Upper lobe of right lung (tissue), 1 donor: Measurements from ENCODE around the gene CENPP. TPM values are rescaled to one million over a fixed set of nuclear protein-coding genes. Genes with fewer than 3 reads are reported as not detected.

ENCODE experiments used
- ATAC-seq: fragments of 200-7000 bp; cut with Tn5 transposase; one replicate; pipeline ENCODE4 v1.9.1; 2020; ENCODE audit warnings: mild to moderate bottlenecking, moderate library complexity
- DNase-seq: peaks from one replicate; pipeline ENCODE4 v3.0.0-alpha.2; 2020
- H3K27ac ChIP-seq: fragments of 200-600 bp; one replicate; pipeline ENCODE4 v1.8.0; 2022
- H3K27me3 ChIP-seq: fragments of 200-600 bp; one replicate; pipeline ENCODE4 v1.8.0; 2022; ENCODE audit warnings: mild to moderate bottlenecking
- H3K36me3 ChIP-seq: fragments of 200-600 bp; one replicate; pipeline ENCODE4 v1.8.0; 2022
- H3K4me1 ChIP-seq: fragments of 200-600 bp; one replicate; pipeline ENCODE4 v1.8.0; 2022
- H3K4me3 ChIP-seq: fragments of 200-600 bp; one replicate; pipeline ENCODE4 v1.8.0; 2022; ENCODE audit warnings: mild to moderate bottlenecking
- H3K9me3 ChIP-seq: fragments of 200-600 bp; one replicate; pipeline ENCODE4 v1.8.0; 2022
- intact Hi-C: fragments of 100-400 bp; cut with DNase I; formaldehyde crosslinking; loops from one replicate; pipeline ENCODE4 v1.11.0; 2022
- total RNA-seq: library from RNA; stranded (reverse); fragmentation: NEBNext Ultra II Directional; extraction: Animal tissue kit (Norgen Biotek cat#: 25700); gene quantifications from one replicate; pipeline ENCODE4 v1.2.1, GENCODE V29; 2021
- TF ChIP-seq, protein P1 (sequence below): fragments of 200-600 bp; IDR thresholded peaks from one replicate; pipeline ENCODE4 v1.8.0; 2022; ENCODE audit warnings: antibody characterized with exemption
- donor health status: DM: no; HTN: yes; CAD: no; lungs with severe emphysema.

The CENPP gene
- total RNA-seq, 1 donor from 2014 or later = 4.0 TPM

- DNase-seq = no peak
- intact Hi-C loops = loop anchor here (10.0 kb wide), 1 partner anchor 330 kb away; no protein-coding TSS in a partner anchor
These were observed 1.3 kb upstream of the CENPP start for GRCh38 chr9:92324431-92324830.

GRCh38 chr9:92324889-92325268 is 874 bp upstream of the CENPP start:
- H3K27me3 ChIP-seq = no peaks in the 10 kb centered on the region
- H3K27ac ChIP-seq = peak overlapping the region; percentile 99
- peak; percentile 52 for ATAC-seq
- peaks cover 33% of the 10 kb centered on the region for H3K36me3 ChIP-seq
- intact Hi-C loops = loop anchor here (10.0 kb wide), 1 partner anchor 330 kb away; no protein-coding TSS in a partner anchor
- DNase-seq = no peak
- TF ChIP-seq, protein P1, sequence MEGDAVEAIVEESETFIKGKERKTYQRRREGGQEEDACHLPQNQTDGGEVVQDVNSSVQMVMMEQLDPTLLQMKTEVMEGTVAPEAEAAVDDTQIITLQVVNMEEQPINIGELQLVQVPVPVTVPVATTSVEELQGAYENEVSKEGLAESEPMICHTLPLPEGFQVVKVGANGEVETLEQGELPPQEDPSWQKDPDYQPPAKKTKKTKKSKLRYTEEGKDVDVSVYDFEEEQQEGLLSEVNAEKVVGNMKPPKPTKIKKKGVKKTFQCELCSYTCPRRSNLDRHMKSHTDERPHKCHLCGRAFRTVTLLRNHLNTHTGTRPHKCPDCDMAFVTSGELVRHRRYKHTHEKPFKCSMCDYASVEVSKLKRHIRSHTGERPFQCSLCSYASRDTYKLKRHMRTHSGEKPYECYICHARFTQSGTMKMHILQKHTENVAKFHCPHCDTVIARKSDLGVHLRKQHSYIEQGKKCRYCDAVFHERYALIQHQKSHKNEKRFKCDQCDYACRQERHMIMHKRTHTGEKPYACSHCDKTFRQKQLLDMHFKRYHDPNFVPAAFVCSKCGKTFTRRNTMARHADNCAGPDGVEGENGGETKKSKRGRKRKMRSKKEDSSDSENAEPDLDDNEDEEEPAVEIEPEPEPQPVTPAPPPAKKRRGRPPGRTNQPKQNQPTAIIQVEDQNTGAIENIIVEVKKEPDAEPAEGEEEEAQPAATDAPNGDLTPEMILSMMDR = no peak
- H3K9me3 ChIP-seq = no peaks in the 10 kb centered on the region
- H3K4me1 ChIP-seq = peaks cover 20% of the 10 kb centered on the region
- peak overlapping the region; percentile 67 for H3K4me3 ChIP-seq

More at GRCh38 chr9:92324431-92324830, 1.3 kb upstream of the CENPP start:
- Histone ChIP-seq H3K4me3 (peak overlapping the region; percentile 67), H3K27ac (peak overlapping the region; percentile 99), H3K9me3 (no peaks in the 10 kb centered on the region), H3K27me3 (no peaks in the 10 kb centered on the region), H3K4me1 (peaks cover 20% of the 10 kb centered on the region), H3K36me3 (peaks cover 38% of the 10 kb centered on the region)
- no peak for ATAC-seq
- TF ChIP-seq, protein P1 = no peak

DNA sequence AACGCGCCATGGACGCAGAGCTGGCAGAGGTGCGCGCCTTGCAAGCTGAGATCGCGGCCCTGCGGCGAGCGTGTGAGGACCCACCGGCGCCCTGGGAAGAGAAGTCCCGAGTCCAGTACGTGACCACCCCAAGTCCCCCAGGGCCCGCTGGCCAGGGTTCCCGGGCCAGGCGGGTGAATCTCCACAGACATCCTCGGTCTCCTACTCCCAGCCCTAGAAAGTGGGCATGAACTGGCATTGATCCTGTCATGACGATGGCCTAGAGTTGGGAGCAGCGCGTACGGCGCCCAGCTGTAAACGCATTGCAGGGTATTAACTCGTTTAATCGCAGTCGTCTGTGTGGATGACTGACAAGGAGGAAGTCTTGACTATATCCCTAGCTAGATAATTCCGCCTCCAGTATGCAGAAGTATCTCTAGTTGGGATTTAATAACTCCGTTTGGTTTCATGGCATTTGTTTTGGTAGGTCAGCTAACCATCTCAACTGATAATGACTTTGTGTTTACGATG is 293 bp downstream of the CENPP start:
- H3K4me3 ChIP-seq = peak overlapping the region; percentile 67
- no peak for DNase-seq
- no peaks in the 10 kb centered on the region for H3K27me3 ChIP-seq
- peak overlapping the region; percentile 99 for H3K27ac ChIP-seq
- TF ChIP-seq, protein P1 = no peak
- H3K4me1 ChIP-seq = peaks cover 20% of the 10 kb centered on the region
- peak; percentile 7 for ATAC-seq
- H3K9me3 ChIP-seq = no peaks in the 10 kb centered on the region
- peaks cover 22% of the 10 kb centered on the region for H3K36me3 ChIP-seq
- intact Hi-C loops = loop anchor here (10.0 kb wide), 1 partner anchor 329 kb away; no protein-coding TSS in a partner anchor

DNA sequence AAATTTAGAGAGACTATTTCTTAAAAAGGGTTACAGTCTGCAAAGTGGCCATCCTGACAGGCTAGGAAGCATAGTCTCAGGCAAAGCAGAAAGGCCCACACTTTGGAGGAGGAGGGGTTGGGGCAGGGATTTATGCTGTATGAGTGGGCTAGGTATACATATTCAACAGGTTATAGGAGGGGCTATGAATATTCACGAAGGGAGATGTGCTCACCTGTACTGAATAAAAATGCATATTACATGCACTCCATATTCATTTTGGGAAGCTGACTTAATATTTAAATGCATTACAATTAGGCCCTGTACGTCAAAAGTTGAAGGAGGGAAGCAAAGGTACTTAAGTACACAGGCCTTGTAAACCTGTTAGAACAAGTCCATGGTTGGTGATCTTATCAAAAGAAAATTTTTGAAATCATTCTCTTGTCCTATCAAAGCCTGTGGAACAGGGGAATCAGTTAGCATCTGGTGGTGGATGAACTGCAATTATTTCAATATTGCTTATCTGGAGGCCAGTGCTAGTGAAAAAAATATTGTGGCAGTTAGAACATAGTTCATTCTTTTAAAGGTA is 1.6 kb downstream of the CENPP start:
- ATAC-seq = no peak
- Histone ChIP-seq H3K9me3 (no peaks in the 10 kb centered on the region), H3K27me3 (no peaks in the 10 kb centered on the region), H3K36me3 (peaks cover 9% of the 10 kb centered on the region), H3K27ac (no peak overlapping the region), H3K4me1 (peaks cover 20% of the 10 kb centered on the region), H3K4me3 (no peak overlapping the region)
- intact Hi-C loops = loop anchor here (10.0 kb wide), 1 partner anchor 327 kb away; no protein-coding TSS in a partner anchor
- DNase-seq = no peak
- TF ChIP-seq, protein P1 = no peak

DNA sequence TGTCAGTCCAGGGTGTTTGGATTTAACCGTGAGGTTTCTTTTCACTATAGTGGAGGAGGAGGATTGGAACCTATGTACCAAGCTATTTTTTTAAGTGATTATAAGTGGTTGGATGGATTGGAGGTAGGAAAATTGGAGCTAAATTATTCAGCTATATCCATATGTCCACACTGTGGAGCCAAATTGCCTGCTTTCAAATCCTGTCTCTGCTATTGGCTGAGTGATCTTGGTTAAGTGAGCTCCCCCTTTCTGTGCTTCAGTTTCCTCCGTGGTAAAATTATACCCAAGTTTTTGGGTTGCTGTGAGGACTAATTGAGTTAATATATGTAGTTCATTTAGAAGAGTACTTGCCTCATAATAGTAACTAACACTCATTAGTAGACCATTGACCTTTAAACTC is 2.5 kb downstream of the CENPP start:
- ATAC-seq (no peak), DNase-seq (no peak)
- H3K27ac ChIP-seq = no peak overlapping the region
- H3K36me3 ChIP-seq = peaks cover under 1% of the 10 kb centered on the region
- H3K4me3 ChIP-seq = no peak overlapping the region
- intact Hi-C loops = loop anchor here (10.0 kb wide), 1 partner anchor 327 kb away; no protein-coding TSS in a partner anchor
- H3K4me1 ChIP-seq = peaks cover 20% of the 10 kb centered on the region
- H3K27me3 ChIP-seq = no peaks in the 10 kb centered on the region
- no peaks in the 10 kb centered on the region for H3K9me3 ChIP-seq
- TF ChIP-seq, protein P1 = no peak
